Kidney capillary endothelial cell (primary cell): ENCODE results near the gene CLEC4G.

Experiments used
- DNase-seq: peaks from one replicate; pipeline ENCODE4 v3.0.0-alpha.2; 2018; ENCODE audit warnings: low spot score

CLEC4G gene

DNA sequence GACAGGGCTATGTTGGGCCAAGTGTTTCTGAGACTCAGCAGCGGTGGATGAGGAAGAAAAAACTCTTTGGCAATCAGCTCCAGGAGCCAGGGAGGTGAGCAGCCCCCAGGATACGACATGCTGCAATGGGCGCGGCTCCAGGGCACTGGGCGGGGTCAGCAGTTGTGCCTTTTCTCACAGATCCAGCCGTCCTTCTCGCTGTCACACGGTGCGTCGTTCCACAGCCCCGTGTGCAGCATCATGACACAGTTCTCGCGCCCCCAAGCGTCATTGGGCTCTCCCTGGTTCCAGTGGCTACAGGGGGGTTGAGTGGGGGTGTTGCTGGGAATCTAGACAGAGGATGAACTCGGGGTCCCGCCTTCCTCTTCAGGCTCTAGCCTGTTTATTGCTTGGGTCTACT, 2.7 kb downstream of the CLEC4G start:
- no peak for DNase-seq

DNA sequence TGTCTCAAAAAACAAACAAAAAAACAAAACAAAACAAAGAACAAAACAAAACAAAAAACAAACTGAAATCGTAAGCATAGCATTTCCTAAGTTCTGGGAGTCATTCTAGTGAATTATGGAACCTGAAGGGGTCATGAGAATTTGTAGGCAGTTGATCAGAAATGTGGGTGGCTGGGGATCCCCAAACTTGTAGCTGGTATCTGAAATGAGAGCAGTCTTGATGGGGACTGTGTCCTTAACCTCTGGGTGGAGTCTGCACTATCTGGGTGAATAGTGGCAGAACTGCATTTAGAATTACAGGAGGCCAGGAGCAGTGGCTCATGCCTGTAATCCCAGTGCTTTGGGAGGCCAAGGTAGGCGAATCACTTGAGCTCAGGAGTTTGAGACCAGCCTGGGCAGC, 6.1 kb downstream of the CLEC4G start:
- DNase-seq: no peak

DNA sequence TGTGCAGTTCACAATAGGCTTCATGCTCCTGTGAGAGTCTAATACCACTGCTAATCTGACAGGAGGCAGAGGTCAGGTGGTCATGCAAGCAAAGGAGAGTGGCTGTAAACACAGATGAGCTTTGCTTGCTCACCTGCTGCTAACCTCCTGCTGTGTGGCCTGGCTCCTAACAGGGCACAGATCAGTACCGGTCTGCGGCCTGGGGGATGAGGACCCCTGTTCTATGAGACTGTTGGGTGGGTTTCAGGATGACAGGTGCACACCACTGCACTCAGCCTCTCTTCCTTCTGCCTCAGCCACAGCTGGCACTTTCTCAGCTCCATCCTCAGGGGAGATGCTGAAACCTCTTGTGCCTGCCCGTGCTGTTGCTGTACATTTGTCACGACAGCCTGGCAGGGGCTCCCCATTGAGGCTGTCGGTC, 9.7 kb downstream of the CLEC4G start:
- no peak for DNase-seq

DNA sequence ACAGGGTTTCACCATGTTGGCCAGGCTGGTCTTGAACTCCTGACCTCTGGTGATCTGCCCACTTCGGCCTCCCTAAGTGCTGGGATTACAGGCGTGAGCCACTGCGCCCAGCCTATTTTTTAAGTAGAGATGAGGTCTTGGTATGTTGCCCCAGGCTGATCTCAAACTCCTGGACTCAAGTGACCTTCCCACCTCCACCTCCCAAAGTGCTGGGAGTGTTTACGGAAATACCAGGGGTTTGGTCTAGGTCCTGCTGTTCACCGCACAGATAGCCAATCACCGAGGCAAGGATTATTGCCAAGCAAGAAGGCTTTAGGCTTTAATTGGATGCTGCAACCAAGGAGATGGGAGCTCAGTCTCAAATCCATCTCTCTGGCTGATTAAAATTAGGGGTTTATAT, 11.6 kb downstream of the CLEC4G start:
- DNase-seq: no peak

DNA sequence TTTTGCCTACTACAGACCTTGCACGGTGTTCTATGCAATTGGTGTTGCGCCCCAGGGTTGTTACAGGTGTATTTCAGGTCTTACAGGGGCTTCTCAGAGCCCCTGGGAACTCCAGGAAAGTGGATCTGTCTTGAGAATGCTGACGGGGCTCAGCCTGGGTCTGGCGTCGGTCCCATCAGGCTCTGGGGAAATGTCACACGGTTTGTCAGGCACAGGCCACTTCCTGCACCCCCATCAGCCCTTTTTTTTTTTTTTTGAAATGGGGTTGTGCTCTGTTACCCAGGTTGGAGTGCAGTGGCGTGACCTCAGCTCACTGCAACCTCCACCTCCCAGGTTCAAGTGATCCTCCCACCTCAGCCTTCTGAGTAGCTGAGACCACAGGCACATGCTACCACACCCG, 13.2 kb downstream of the CLEC4G start:
- no peak for DNase-seq

DNA sequence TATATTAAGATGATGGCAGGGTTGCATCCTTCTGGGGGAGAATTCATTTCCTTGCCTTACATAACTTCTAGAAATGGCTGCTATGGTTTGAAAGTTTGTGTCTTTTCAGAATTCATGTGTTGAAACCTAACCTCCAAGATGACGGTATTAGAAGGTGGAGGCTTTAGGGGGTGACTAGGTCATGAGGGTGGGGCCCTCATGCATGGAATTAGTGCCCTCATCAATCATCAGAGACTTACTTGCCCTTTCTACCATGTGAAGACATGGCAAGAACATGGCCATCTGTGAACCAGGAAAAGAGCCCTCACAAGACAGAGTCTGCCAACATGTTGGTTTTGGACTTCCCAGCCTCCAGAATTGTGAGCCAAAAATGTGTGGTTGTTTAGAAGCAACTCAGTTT, 15.1 kb downstream of the CLEC4G start:
- DNase-seq: no peak

DNA sequence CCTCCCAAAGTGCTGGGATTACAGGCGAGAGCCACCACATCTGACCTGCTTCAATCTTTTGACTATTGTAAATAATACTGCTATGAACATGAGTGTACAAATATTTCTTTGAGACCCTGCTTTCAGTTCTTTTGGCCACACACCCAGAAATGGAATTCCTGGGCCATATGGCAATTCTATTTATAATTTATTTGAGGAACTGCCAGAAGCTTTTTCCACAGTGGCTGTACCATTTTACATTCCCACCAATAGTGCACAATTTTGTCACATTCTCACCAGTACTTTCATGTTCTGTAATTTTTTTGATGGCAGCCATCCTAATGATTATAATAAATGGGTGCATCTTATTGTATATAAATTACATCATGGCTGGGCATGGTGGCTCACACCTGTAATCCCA, 16.2 kb downstream of the CLEC4G start:
- no peak for DNase-seq

DNA sequence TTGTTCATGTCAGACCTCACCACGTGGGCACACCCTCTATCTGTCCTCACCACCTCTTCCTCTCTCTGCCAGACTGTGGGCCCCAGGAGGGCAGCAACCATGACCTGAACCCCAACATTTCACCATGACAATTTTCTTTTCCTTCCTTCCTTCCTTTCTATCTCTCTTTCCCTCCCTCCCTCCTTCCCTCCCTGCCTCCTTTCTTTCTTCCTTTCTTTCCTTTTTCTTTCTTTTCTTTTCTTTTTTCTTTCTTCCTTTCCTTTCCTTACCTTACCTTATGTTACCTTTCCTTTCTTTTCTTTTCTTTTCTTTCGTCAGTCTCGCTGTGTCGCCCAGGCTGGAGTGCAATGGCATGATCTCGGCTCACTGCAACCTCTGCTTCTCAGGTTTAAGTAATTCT, 21.3 kb downstream of the CLEC4G start:
- no peak for DNase-seq

DNA sequence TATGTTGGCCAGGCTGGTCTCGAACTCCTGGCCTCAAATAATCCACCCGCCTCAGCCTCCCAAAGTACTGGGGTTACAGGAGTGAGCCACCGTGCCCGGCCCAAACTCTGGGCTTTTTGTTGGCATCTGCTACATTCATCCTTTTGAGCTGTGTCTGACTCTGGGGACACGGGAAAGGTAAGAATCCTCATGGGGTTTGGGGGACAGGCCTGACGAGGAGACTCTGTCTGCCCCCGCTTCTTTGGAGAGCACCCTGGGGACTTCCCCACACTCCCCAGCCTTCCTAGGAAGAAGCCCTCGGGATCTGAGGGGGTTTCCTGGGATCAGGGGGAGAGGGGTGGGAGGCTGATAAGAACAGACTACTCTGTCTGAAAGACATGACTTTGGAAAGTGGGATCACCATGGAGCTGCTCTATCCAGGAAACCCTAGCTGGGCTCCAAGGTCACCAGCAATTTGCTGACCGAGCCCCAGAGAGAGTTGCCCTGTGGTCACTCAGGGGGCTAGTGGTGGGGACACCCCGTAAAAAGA, 21.9 kb downstream of the CLEC4G start:
- no peak for DNase-seq

DNA sequence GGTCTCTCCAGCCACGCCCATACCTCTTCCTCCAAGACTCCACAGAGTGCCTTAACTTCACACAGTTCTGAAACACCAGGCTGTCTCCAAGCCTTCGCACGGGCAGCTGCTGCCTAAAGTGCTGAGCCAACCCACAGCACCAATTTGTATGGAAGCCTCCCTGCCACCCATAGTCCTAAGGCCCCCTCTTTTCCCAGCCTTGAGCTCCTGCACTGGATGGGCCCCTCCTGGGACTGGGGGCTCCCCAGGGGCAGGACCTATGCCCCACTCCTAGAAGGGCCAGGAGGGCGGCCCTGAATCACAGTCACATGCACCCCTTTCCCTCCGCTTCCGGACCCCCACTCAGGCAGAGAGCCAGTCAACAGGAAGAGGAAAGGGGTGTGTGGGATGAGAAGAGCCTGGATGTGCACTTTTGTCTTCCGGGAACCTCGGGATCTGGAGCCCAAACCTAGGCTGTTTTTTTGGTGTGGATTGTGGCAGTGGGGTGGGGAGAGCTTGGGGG, 24.9 kb downstream of the CLEC4G start:
- no peak for DNase-seq

DNA sequence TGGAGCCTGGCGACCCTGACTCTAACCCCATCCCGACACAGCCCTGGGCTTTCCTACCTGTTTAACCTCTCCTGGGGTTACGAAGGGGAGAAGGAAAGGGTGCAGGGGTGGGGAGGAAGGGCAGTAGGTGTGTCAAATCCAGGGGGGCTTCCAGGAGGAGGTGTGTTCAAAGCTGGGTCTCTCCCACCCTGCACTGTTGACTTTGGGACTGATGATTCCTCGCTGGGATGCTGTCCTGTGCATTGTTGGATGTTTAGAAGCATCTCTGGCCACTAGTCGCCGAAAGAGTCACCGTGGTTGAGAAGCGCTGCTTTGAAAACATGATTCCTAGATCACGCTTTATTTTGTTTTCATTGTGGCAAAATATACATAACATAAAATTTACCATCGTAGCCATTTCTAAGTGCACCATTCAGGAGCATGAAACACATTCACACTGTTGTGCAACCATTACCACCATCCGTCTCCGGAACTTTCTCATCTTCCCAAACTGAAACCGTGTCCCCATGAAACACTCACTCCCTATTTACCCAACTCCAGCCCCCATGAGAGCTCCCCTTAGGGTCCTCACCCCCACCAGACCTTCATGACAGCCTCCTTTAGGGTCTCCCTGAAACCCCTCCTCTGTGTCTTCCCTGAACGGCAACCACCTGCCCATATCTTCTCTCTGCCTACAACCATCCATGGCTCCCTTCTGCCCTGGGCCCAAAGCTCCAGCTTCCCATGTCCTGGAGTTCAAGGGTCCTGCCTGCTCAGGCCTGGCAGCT, 25.5 kb downstream of the CLEC4G start:
- no peak for DNase-seq

DNA sequence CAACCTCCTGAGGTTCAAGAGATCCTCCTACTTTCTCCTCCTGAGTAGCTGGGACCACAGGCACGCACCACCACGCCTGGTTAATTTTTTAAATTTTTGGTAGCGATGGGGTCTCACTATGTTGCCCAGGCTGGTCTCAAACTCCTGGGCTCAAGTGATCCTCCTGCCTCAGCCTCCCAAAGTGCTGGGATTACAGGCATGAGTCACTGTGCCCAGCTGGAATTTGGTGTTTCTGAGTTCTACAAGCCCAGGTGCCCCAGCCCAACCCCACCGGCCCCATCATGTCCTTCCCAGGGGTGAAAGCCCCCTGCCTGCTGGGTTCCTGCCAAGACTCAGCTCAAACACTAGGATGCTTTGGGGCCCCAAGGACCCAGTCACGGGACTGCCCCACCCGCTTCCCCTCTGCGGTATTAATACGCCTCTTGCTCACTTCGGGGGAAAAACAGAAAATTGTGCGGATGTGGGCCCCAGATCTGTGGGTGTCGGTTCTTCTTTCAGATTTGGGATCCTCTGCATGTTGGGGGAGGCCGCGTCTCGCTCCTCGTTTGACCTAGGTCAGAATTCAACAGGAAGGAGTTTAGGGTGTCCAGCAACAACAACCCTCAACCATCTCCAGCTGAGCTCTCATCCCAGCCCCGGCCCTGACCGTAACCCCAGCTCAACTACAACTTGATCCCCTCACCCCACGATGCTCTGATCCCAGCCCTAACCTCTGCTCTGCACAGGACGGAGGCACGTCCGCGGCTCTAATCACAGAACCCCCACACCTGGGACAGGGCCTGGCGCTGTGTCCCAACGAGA, 26.3 kb downstream of the CLEC4G start:
- no peak for DNase-seq

DNA sequence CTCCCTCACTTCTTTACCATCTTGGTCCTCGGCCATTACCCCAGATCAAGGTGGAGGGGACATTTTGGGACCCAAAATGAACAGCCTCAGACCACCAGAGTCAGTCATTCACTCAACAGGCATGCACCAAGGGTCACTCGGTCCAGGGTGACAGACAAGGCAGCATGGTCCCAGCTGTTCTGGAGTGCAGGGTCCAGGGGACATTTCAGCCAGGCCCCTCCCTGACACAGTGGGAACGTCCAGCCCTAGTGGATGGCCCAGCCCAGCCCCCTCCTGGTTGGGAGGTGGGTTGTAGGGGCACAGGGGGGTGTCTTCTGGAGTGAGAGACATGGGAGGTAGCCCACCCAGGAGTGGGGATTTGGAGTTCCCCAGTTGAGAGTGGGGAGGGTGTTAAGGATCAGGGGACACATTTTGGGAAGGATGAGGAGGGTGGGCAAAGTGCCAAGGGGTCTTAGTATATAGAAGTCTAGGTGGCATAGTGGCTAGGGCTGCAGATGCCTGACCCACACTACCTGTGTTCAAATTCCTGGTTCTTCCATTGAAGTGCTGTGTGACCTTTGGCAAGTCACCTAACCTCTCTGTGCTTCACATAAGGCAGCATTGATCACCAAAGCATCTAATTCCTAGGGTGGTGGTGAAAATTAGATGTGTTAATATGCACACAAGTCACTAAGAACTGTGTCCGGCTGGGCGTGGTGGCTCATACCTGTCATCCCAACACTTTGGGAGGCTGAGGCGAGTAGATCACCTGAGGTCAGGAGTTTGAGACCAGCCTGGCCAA, 27.4 kb downstream of the CLEC4G start:
- DNase-seq: no peak

DNA sequence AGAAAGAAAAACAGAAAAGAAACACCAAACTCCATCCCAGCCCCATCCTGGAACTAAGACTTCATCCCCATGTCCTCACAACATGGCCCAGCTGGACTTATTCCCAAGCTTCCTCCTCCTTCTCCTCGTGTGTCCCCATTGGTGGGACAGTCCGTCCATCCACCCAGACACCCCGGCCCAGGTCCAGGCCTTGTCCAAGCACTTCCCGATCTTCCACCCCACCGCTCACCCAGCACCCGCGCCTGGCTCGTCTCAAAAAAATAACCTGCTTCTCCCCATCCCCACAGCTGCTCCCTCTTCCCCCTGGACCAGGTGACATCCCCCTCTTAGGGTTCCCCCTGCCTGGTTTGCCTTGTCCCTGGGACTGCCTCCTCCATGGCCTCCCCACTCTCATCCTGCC, 28.6 kb downstream of the CLEC4G start:
- no peak for DNase-seq

DNA sequence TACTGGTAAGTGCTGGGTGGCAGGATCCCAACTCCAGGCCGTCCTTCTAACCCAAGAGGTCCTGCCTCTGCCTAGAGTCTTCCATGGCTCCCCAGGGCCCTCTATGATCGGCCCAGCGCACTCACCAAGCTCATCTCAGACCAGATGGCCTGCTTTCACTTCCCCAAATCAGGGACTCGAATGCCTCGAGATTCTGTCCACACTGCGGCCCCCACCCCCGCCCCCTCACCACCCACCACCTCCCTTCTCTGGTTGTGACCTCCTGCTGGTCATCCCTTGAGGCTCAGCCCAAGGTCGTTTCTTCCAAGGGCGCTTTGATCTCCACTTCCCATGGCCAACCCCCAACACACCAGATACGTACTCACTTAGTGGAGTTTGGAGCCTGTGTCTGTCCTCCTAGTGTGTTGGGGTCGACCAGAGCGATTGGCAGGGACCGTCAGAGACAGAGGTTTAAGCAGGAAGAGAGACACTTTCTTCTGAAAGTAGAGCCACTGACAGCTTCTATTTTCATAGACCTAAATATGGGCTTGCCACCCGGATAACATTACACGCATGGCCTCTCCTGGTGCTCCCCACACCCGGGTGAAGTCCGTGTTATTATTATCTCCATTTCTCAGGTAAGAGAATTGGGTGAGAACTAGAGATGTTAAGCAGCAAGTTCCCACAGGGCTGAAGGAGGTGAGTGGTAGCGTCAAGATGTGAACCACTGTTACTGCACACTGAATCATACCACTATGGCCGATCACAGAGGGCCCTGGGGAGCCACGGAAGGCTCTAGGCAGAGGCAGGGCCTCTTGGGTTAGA, 30.1 kb downstream of the CLEC4G start, which contains the start of gene FCER2:
TSS of gene FCER2 (minus strand) at position 478 of the 804 bp plus-strand sequence. CDS start 2,371 bp downstream, outside the sequence.
- no peak for DNase-seq

DNA sequence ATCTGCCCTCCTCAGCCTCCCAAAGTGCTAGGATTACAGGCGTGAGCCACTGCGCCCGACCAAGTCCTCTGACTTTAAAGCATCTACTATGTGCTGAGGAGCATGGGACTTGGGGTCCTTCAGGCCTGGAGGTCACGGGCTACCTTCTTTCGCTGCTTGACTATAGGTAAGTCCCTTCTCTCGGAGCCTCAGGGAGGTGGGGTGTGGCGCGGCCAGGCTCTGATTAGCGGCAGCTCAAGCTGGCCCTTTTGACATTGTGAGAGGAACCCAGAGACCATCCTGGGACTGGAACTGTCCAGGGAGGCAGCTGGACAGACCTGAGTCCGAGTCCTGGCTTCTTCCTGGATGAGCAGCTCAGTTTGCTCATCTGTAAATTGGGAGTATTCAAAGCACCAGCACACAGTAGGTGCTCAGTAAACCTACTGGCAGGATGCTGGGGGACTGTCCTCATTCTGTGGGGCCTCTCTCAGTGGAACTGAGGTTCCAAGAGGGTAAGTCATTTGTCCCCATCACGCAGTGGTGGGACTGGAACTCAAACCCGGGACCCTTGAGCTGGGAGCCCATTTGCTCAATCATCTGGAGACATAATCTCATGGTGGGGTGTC, 30.8 kb downstream of the CLEC4G start:
- no peak for DNase-seq

DNA sequence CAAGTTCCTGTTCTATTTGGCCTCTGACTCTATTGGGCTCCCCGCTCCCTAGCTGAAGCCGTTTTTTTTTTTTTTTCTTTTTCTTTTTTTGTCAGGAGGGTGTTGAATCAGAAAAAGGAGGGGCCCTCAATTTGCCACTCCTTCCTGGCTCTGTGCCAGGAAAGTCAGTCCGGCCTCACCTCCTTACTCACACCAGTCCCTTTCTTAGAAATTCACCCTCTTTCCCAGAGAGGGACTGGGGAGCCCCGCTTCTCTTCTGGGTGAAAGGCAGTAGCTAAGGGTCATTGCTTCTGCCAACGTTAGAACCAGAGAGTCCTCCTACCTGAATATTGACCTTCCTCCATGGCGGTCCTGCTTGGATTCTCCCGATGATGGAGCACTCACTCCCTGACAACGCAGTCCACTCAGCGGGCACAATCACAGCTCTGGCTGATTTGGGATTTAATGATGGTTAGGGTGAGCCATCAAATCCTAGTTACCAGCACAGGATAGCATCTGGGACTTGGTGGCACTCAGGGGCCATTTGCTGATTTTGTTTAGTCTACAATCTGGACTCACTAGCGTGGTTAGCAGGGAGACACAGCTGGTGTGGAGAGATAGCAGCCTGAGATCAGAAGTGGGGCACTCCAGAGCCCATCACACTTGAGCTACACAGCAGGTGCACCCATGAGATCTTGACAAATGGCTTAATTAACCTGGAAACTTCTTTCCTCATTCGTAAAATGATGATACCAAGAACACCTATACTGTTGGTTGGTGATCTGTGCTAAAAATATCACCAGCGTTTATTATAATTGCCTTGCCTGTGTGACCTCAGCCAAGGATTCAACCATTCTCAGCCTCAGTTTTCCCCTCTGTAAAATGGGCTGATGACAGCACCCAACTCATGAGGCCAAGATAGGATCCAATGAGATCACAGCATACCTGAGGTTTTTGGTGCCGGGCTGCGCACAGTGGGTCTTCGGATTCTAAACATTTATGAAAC, 32.2 kb downstream of the CLEC4G start:
- no peak for DNase-seq

DNA sequence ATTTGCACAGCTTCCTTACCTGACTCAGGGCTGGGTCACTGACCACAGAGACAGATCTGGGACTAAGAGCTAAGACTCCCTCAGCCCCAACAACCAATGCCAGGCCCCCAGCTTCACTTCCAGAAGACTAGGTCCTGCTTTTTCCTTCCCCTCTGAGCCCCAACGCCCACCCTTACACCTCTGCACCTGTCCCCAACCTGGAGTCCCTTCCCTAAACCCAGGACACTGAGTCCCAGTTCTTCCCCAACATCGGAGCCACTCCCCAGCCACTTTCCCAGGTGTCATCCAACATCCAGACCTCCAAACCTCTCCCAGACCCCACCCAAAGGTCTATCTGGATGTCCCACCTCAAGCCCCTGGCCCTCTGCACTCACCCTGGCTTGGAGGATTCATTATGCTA, 32.9 kb downstream of the CLEC4G start:
- no peak for DNase-seq

DNA sequence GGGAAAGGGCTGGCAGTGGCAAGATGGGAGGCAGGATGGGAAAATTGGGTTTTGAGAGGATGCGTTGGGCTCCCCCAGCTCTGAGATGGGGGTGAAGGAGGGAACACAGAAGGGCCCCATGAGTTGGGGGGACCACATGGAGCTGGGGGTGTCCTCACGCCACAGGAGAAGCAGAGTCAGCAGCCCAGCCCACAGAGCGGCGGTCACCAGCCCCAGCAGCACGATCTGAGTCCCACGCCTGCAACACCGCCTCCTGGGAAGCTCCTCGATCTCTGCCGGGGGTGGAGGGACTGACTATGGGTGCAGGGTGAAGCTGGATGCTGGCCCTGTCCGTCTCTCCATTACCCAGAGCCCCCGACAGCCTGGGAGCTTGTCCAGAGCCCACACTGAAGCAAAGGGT, 33.3 kb downstream of the CLEC4G start:
- no peak for DNase-seq
